HUDEP-2 (cell line): ENCODE results near the gene MTARC2.
"Not testable (repeated sequence)": the region's sequence is repeated elsewhere in the genome, so short reads cannot be mapped to it uniquely, and the experiment has no call there.

ENCODE experiments used
- DNase-seq, 76 experiments: peaks; one replicate each; lab custom pipeline; 2025; ENCODE audit not compliant: unreplicated experiment in 76 of 76; lab: John Stamatoyannopoulos, UW

Gene MTARC2

GRCh38 chr1:220730486-220730885 lies 17.6 kb upstream of the MTARC2 start:
- DNase-seq = no peak

GRCh38 chr1:220732137-220732536 lies 16.0 kb upstream of the MTARC2 start:
- no peak for DNase-seq

DNA sequence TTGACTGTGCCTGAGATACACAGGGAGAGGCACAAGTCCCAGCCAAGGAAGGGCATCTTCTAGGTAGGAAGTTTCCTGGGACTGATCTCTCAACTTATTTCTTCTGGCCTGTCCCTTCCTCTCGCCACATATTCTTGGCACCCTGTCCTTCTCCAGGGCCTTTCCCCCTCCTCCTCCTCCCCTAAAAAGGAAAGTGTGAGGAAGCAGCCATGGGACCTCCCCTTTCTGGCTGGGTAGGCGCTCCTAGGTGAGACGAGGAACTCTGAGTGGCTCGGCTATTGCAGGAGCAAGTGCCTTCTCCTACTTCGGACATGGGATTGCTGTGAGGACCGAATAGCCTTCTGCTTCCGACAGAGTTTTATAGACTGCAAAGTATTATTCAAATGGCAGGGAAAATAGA lies 15.5 kb upstream of the MTARC2 start:
- DNase-seq = no peak

- DNase-seq = peak in 57 of 76 experiments; percentile 7 to 81 (median 38)
Observed at GRCh38 chr1:220733086-220733601, 15.0 kb upstream of the MTARC2 start.

DNA sequence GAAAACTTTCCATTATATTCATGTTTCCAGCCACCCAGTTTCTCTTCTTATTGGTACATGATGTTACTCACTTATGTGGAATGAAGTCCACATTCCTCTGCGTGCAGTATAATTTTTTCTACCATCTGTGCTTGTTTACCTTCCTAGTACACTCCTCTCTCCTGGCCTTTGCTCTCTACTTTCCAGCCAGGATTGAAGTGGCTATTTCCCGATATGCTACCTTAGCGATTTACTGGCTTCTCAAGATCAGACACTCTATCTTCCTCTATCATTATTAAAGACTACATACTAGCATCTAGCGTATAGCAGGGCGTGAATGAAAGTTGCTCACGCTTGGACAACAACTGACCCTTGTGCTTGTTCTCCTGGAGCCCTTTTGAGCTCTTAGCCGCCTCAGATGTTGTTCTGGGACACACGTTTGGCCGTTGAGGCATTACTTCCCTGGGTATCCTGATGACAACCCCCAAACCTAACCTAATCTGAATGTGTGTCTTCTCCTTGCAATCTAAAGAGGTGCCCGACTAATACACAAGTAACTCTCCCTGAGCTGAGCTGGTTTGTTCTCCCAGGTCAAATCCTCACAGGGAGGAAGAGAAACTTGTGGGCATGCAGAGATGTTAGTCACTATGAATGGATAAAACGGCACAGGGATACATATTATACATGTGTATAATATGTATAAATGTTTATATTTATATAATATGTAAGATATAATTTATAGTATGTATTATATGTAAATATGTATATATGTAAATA lies 13.4 kb upstream of the MTARC2 start:
- no peak for DNase-seq

DNA sequence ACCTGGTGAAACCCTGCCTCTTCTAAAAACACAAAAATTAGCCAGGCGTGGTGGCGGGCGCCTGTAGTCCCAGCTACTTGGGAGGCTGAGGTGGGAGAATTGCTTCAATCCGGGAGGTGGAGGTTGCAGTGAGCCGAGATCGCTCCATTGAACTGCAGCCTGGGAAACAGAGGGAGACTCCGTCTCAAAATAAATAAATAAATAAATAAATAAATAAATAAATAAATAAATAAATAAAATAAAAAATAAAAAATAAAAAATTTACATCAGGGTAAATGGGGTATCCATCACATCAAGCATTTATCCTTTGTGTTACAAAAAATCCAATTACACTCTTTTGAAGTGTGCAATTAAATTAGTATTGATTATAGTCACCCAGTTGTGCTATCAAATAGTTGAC lies 11.8 kb upstream of the MTARC2 start:
- not testable (repeated sequence) for DNase-seq

DNA sequence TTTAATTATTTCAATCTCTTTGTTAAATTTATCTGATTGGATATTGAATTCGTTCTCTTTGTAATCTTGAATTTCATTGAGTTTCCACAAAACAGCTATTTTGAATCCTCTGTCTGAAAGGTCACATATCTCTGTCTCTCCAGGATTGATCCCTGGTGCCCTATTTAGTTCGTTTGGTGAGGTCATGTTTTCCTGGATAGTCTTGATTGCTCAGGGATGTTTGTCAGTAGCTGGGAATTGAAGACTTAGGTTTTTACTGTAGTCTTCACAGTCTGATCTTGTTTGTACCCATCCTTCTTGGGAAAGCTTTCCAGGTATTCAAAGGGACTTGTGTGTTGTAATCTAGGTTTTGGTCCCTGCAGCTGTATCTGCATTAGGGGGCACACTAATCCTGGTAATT lies 6.8 kb upstream of the MTARC2 start:
- no peak for DNase-seq

- no peak for DNase-seq
Observed at GRCh38 chr1:220741825-220742224, 6.3 kb upstream of the MTARC2 start.

DNA sequence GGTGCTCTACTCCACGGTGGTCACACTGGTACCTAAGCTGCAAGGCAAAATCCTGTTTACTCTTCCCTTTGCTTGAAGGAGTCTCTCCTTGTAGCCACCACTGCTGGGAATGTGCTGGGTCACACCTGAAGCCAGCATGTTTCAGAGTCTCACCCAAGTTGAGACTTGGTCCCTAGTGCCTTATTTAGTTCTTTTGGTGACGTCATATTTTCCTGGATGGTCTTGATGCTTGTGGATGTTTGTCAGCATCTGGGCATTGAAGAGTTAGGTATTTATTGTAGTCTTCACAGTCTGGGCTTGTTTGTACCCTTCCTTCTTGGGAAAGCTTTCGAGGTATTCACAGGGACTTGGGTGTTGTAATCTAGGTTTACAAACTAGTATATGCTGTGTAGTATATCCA lies 5.6 kb upstream of the MTARC2 start:
- DNase-seq = no peak

- DNase-seq = no peak
Observed at GRCh38 chr1:220746851-220747250, 1.3 kb upstream of the MTARC2 start.

DNA sequence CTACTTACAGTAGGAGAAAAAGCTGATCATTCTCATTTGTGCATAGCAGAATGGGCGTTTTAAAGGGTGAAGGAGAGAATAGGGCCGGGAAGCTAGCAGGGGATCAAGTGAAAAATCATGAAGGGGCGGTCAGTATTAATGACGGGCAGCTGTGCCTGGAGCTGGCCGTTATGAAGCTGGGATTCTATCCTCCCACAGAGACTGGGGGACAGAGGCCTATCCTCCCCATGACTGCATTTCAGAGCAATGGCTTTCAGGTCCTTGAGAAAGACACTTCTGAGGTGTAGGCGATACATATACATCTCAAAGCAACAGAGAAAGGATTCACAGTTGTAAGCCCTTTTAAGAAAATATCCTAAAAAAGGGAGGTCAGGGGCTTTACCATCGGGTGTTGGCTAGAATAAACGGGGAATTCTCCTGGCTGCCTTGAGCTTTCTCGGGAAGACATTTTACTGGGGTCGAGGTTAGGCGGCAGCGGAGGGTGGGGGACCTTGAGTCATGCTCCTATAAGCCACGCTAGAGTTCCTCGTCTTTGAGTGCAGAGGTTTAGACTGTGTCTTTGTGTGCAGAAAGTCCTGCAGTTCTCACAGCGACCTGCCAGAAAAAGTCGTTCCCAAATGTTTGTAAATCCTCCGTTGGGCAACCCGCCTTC lies 559 bp upstream of the MTARC2 start:
- DNase-seq = no peak

- no peak for DNase-seq
Observed at GRCh38 chr1:220748936-220749335, 814 bp downstream of the MTARC2 start.

DNA sequence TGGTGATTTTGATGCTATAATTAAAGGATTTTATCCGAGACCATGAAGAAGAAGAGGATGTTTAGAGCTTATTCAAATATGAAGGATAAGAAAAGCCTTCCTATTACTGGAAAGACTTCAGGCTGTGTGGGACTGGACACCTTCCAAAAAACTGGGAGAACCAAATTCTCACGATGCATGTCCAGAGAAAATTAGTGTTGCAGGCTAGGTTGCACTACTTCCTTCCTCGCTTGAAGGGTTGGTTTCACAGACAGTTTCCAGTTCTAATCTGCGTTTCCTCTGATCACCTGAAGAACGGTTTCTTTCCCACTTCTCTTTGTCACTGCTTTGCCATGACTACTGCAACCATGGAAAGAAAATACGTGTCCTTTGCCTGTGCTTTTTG lies 2.0 kb downstream of the MTARC2 start:
- no peak for DNase-seq

- no peak for DNase-seq
Observed at GRCh38 chr1:220751111-220751510, 3.0 kb downstream of the MTARC2 start.

GRCh38 chr1:220754212-220754917 lies 6.2 kb downstream of the MTARC2 start:
- no peak for DNase-seq

DNA sequence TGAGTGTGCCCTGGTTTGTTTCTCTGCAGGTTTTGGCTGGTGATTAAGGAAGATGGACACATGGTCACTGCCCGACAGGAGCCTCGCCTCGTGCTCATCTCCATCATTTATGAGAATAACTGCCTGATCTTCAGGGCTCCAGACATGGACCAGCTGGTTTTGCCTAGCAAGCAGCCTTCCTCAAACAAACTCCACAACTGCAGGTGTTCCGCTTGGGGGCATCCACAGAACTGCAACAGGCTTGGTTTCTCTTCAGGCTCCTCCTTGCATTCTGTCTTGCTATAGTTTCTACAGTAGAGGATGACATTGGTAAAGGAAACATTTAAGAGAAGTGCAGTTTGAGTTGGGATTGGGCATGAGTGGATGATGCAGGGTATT lies 6.8 kb downstream of the MTARC2 start:
- DNase-seq = no peak

- no peak for DNase-seq
Observed at GRCh38 chr1:220755309-220755708, 7.2 kb downstream of the MTARC2 start.

DNA sequence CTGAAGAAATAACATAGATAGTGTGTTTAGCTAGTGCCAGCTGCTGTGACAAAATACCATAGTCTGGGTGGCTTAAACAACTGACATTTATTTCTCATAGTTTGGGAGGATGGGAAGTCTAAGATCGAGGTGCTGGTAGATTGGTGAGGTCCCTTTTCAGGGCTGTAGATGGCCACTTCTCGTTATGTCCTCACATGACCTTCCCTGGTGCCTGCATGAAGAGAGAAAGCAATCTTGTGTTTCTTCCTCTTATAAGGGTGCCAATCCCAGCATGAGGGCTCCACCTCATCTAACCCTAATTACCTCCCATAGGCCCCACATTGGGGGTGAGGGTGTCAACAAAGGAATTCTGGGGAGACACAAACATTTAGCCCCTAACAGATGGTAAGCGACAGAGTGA lies 9.3 kb downstream of the MTARC2 start:
- no peak for DNase-seq

- no peak for DNase-seq
Observed at GRCh38 chr1:220759147-220759546, 11.0 kb downstream of the MTARC2 start.

- no peak for DNase-seq
Observed at GRCh38 chr1:220761688-220762427, 13.7 kb downstream of the MTARC2 start.

GRCh38 chr1:220764757-220765156 lies 16.6 kb downstream of the MTARC2 start:
- no peak for DNase-seq
